HG02884 (cell line): ENCODE results near the gene FHIT.

ENCODE experiments used
- ATAC-seq: cut with Tn5 transposase; IDR thresholded peaks from one replicate; pipeline ENCODE4 v1.9.1; 2021; ENCODE audit warnings: mild to moderate bottlenecking, moderate library complexity; ENCODE audit not compliant: unreplicated experiment

FHIT gene

GRCh38 chr3:60388731-60389130 is 862.5 kb downstream of the FHIT start:
- ATAC-seq, result no peak

GRCh38 chr3:60386306-60386705 is 864.9 kb downstream of the FHIT start:
- ATAC-seq, result no peak

GRCh38 chr3:60384341-60384740 is 866.9 kb downstream of the FHIT start:
- no peak for ATAC-seq

GRCh38 chr3:60383345-60383744 is 867.9 kb downstream of the FHIT start:
- ATAC-seq, result no peak

- ATAC-seq, result no peak
These were observed 884.8 kb downstream of the FHIT start for GRCh38 chr3:60366486-60366885.

GRCh38 chr3:60365360-60365759 is 885.9 kb downstream of the FHIT start:
- no peak for ATAC-seq

GRCh38 chr3:60364475-60364874 is 886.8 kb downstream of the FHIT start:
- ATAC-seq, result no peak

- ATAC-seq, result no peak
These were observed 887.4 kb downstream of the FHIT start for GRCh38 chr3:60363817-60364216.

- no peak for ATAC-seq
These were observed 895.4 kb downstream of the FHIT start for GRCh38 chr3:60355825-60356224.

- ATAC-seq, result no peak
These were observed 899.8 kb downstream of the FHIT start for GRCh38 chr3:60351481-60351880.

GRCh38 chr3:60344340-60344739 is 906.9 kb downstream of the FHIT start:
- ATAC-seq, result no peak

GRCh38 chr3:60343831-60344230 is 907.4 kb downstream of the FHIT start:
- ATAC-seq, result no peak

GRCh38 chr3:60339304-60339703 is 911.9 kb downstream of the FHIT start:
- no peak for ATAC-seq

GRCh38 chr3:60337421-60337820 is 913.8 kb downstream of the FHIT start:
- ATAC-seq, result no peak

GRCh38 chr3:60336061-60336460 is 915.2 kb downstream of the FHIT start:
- no peak for ATAC-seq

- ATAC-seq, result no peak
These were observed 917.5 kb downstream of the FHIT start for GRCh38 chr3:60333710-60334109.

- no peak for ATAC-seq
These were observed 921.1 kb downstream of the FHIT start for GRCh38 chr3:60330107-60330506.

GRCh38 chr3:60325610-60326170 is 925.6 kb downstream of the FHIT start:
- no peak for ATAC-seq

- ATAC-seq, result no peak
These were observed 927.6 kb downstream of the FHIT start for GRCh38 chr3:60323651-60324050.

GRCh38 chr3:60323180-60323579 is 928.1 kb downstream of the FHIT start:
- no peak for ATAC-seq

- ATAC-seq, result no peak
These were observed 928.9 kb downstream of the FHIT start for GRCh38 chr3:60322298-60322856.

- no peak for ATAC-seq
These were observed 931.9 kb downstream of the FHIT start for GRCh38 chr3:60319179-60319858.
